T follicular helper cell (primary cell): ENCODE data around the gene CCL25.
"Not testable (repeated sequence)": the region's sequence is repeated elsewhere in the genome, so short reads cannot be mapped to it uniquely, and the experiment has no call there.

Source experiments
- DNase-seq: peaks from one replicate; pipeline ENCODE4 v3.0.0-alpha.2; 2020; ENCODE audit warnings: low read depth
- total RNA-seq, 2 experiments: gene quantifications; one replicate each; lab custom pipeline; 2026; lab: John Stamatoyannopoulos, UW

Gene CCL25
- 0 reads per million in 2 experiments for total RNA-seq

- DNase-seq: no peak
These were observed at the start of gene CCL25 for GRCh38 chr19:8052464-8052859. Gene CCL25 (plus strand): TSS chr19:8052760. CDS start chr19:8053050, 290 bp downstream.

- no peak for DNase-seq
These were observed 48.6 kb upstream of the CCL25 start for GRCh38 chr19:8004001-8004400.

- DNase-seq: no peak
These were observed 47.6 kb upstream of the CCL25 start for GRCh38 chr19:8004723-8005513.

- peak; percentile 85 for DNase-seq
These were observed 46.9 kb upstream of the CCL25 start, which contains the start of gene ELAVL1 for GRCh38 chr19:8005534-8006256. Gene ELAVL1 (minus strand): TSS chr19:8005641. CDS start chr19:7991815, 13,826 bp downstream.

- peak; percentile 16 for DNase-seq
These were observed 34.8 kb upstream of the CCL25 start for GRCh38 chr19:8017808-8018207.

GRCh38 chr19:8020681-8021080 lies 31.9 kb upstream of the CCL25 start:
- no peak for DNase-seq

- no peak for DNase-seq
These were observed 31.2 kb upstream of the CCL25 start for GRCh38 chr19:8021374-8021773.

GRCh38 chr19:8022275-8022674 lies 30.3 kb upstream of the CCL25 start:
- no peak for DNase-seq

- DNase-seq: no peak
These were observed 29.2 kb upstream of the CCL25 start for GRCh38 chr19:8023371-8023770.

GRCh38 chr19:8024256-8024655 lies 28.3 kb upstream of the CCL25 start:
- not testable (repeated sequence) for DNase-seq

GRCh38 chr19:8025316-8025715 lies 27.2 kb upstream of the CCL25 start:
- no peak for DNase-seq

- DNase-seq: no peak
These were observed 23.5 kb upstream of the CCL25 start for GRCh38 chr19:8028951-8029491.

- no peak for DNase-seq
These were observed 21.6 kb upstream of the CCL25 start for GRCh38 chr19:8030960-8031359.

GRCh38 chr19:8033287-8034177 lies 19.0 kb upstream of the CCL25 start:
- not testable (repeated sequence) for DNase-seq

- no peak for DNase-seq
These were observed 18.4 kb upstream of the CCL25 start for GRCh38 chr19:8034178-8034525.

GRCh38 chr19:8036434-8037099 lies 16.0 kb upstream of the CCL25 start:
- no peak for DNase-seq

GRCh38 chr19:8038815-8039214 lies 13.7 kb upstream of the CCL25 start:
- DNase-seq: no peak

- no peak for DNase-seq
These were observed 13.3 kb upstream of the CCL25 start for GRCh38 chr19:8039231-8039630.

- DNase-seq: no peak
These were observed 11.0 kb upstream of the CCL25 start for GRCh38 chr19:8041531-8041931.

- no peak for DNase-seq
These were observed 9.7 kb upstream of the CCL25 start for GRCh38 chr19:8042900-8043299.

- DNase-seq: no peak
These were observed 8.5 kb upstream of the CCL25 start for GRCh38 chr19:8044018-8044417.
